HG03139 (cell line): ENCODE results near the gene C10orf90.

Experiments used
- ATAC-seq: cut with Tn5 transposase; IDR thresholded peaks from one replicate; pipeline ENCODE4 v1.9.1; 2021; ENCODE audit not compliant: unreplicated experiment

Gene C10orf90

GRCh38 chr10:126468876-126469643, 201.4 kb downstream of the C10orf90 start:
- ATAC-seq, result no peak

GRCh38 chr10:126468467-126468866, 202.0 kb downstream of the C10orf90 start:
- ATAC-seq, result no peak

- no peak for ATAC-seq
Observed at GRCh38 chr10:126465771-126466170, 204.7 kb downstream of the C10orf90 start.

GRCh38 chr10:126463286-126463685, 207.2 kb downstream of the C10orf90 start:
- no peak for ATAC-seq

- ATAC-seq, result no peak
Observed at GRCh38 chr10:126461289-126461940, 209.1 kb downstream of the C10orf90 start.

GRCh38 chr10:126459878-126460481, 210.5 kb downstream of the C10orf90 start:
- ATAC-seq, result no peak

GRCh38 chr10:126459032-126459831, 211.3 kb downstream of the C10orf90 start:
- ATAC-seq, result no peak

GRCh38 chr10:126458466-126458865, 212.0 kb downstream of the C10orf90 start:
- no peak for ATAC-seq

GRCh38 chr10:126456632-126457031, 213.9 kb downstream of the C10orf90 start:
- ATAC-seq, result no peak

- ATAC-seq, result no peak
Observed at GRCh38 chr10:126455766-126456405, 214.6 kb downstream of the C10orf90 start.

GRCh38 chr10:126455036-126455765, 215.3 kb downstream of the C10orf90 start:
- ATAC-seq, result no peak

- no peak for ATAC-seq
Observed at GRCh38 chr10:126454045-126454751, 216.3 kb downstream of the C10orf90 start.

- ATAC-seq, result no peak
Observed at GRCh38 chr10:126452245-126452644, 218.2 kb downstream of the C10orf90 start.

- no peak for ATAC-seq
Observed at GRCh38 chr10:126448091-126448490, 222.4 kb downstream of the C10orf90 start.

- no peak for ATAC-seq
Observed at GRCh38 chr10:126439942-126440341, 230.6 kb downstream of the C10orf90 start.

- no peak for ATAC-seq
Observed at GRCh38 chr10:126438407-126438783, 232.1 kb downstream of the C10orf90 start.

GRCh38 chr10:126437635-126438406, 232.7 kb downstream of the C10orf90 start:
- ATAC-seq, result no peak

GRCh38 chr10:126434235-126434634, 236.3 kb downstream of the C10orf90 start:
- ATAC-seq, result no peak

GRCh38 chr10:126433351-126433750, 237.1 kb downstream of the C10orf90 start:
- ATAC-seq, result no peak
